DND-41 (cell line): ENCODE results near the gene SLC2A14.

Experiments
- EZH2 ChIP-seq: IDR thresholded peaks from 3 replicates; pipeline ENCODE4 v1.6.1; 2012; ENCODE audit warnings: borderline replicate concordance, low read depth, mild to moderate bottlenecking, moderate library complexity, low read length, inconsistent platforms; ENCODE audit not compliant: severe bottlenecking
- TF ChIP-seq, protein P1 (sequence below): IDR thresholded peaks from 2 replicates; pipeline ENCODE4 v1.5.1; 2012; ENCODE audit warnings: borderline replicate concordance, low read length, moderate library complexity, mild to moderate bottlenecking; ENCODE audit not compliant: poor library complexity, severe bottlenecking; ENCODE audit errors: extremely low read depth

DNA sequence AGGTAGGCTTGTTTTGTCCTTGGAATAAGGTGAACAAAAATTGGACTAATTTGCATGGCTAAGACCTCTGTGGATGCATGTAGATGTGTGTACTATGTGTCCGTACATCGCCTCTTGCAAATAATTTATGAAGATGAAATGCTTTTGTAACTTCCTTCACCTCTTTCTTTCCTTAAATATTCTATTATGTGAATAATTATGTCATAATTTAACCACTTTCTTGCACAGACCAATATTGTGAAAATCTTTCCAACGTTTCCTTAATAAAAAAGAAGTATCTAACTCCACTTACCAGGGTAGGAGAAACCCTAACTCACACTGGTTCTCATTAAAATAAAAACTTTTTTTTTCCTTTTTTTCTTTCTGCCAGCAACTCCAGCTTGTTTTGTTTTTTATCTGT, 79.5 kb downstream of the SLC2A14 start:
- TF ChIP-seq, protein P1, sequence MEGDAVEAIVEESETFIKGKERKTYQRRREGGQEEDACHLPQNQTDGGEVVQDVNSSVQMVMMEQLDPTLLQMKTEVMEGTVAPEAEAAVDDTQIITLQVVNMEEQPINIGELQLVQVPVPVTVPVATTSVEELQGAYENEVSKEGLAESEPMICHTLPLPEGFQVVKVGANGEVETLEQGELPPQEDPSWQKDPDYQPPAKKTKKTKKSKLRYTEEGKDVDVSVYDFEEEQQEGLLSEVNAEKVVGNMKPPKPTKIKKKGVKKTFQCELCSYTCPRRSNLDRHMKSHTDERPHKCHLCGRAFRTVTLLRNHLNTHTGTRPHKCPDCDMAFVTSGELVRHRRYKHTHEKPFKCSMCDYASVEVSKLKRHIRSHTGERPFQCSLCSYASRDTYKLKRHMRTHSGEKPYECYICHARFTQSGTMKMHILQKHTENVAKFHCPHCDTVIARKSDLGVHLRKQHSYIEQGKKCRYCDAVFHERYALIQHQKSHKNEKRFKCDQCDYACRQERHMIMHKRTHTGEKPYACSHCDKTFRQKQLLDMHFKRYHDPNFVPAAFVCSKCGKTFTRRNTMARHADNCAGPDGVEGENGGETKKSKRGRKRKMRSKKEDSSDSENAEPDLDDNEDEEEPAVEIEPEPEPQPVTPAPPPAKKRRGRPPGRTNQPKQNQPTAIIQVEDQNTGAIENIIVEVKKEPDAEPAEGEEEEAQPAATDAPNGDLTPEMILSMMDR, result no peak
- no peak for TF ChIP-seq EZH2
